GM21390 (cell line): ENCODE measurements around the gene SH3RF3.

Experiments used
- ATAC-seq: cut with Tn5 transposase; IDR thresholded peaks from one replicate; pipeline ENCODE4 v1.9.1; 2021; ENCODE audit not compliant: unreplicated experiment

SH3RF3 gene

GRCh38 chr2:109325570-109325969 is 196.6 kb downstream of the SH3RF3 start:
- ATAC-seq: no peak

GRCh38 chr2:109326306-109326705 is 197.3 kb downstream of the SH3RF3 start:
- no peak for ATAC-seq

- ATAC-seq: no peak
Observed at GRCh38 chr2:109330056-109330455, 201.1 kb downstream of the SH3RF3 start.

- ATAC-seq: no peak
Observed at GRCh38 chr2:109331081-109331480, 202.1 kb downstream of the SH3RF3 start.

DNA sequence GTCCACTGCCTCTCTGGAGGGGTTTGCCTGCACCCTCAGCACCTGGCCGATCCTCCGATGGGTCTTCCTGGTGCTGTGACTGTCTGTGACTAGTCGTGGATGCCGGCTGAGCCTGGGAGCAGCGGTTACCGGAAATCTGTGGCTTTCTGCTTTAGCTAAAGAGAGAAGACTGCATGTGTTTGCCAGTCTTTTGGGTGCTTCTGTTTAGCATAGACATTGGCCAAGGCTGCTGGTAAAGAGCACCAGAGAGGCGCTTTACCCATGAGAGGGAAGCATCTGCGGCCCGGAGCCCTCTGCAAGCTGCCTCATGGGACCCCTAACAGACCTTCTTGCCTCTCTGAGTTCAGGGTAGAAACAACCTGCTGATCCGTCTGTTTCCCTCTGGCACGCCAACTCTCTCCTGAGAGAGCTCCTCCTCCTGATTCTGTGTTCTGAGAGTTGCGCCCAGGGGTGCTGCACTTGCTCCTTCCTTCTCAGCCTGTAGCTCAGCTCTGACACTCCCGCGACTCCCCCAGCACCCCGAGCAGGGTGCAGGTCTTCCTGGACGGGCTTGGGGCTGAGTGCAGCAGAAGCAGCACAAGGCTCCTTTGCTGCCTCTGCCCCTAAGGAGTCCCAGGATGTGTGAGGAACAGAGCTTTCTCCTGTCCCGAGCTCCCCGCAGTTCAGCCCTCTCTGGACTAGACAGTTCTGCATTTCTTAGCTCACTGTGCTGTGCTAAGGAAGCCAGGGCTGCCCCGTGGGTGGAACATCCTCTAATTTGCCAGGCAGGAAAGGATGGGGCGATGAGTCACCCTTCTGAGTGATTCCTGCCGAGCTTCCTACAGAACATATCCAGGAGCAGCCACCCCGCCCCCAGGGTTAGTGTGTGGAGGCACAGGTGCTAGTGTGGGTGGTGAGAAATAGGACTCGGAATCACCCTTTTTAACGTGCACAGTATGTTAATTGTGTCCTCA is 203.2 kb downstream of the SH3RF3 start:
- peak; percentile 47 for ATAC-seq

DNA sequence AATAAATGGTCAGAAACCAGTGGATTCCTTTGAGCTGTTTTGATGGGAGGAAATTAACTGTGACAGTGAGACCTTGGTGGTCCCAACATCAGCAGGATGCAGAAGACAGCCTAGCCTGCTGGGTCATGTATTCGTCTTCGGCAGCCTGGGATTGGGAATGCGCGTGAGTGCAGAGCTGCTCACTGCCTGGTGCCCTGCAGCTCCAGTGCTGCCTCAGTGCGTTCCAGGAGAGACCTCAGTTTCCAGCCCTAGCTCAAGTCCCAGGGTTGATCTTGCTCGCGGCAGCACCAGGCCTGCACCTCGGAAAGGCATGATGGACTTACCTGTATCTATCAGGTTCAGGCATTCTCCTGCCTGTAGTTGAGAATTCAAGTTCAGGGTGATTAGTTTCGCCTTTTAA is 203.9 kb downstream of the SH3RF3 start:
- no peak for ATAC-seq

GRCh38 chr2:109333414-109334210 is 204.6 kb downstream of the SH3RF3 start:
- no peak for ATAC-seq

DNA sequence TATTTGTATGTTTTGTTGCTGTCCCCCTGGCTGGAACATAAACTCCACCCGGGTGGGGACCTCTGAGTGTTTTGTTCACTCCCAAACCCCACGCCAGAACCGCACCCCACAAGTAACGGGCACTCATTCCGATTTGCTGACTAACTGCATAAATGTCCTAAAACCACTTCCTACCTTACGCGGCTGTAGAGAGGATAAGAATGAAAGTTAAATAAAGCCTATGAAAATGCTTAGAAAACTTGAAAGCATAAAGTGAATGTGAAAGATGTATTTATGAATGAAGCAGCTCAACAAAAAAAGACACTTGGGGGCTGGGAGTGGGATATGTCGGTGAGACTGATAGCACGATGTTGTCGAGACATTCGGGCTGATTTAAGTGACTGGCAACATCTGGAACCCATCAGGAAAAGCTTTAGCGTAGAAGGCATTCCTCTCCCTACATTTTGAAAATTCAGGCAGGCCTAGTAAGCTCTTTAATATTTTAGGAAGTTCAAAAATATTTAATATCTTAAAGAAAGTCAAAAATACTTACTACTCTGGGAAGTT is 206.7 kb downstream of the SH3RF3 start:
- no peak for ATAC-seq

- no peak for ATAC-seq
Observed at GRCh38 chr2:109336296-109336695, 207.3 kb downstream of the SH3RF3 start.

DNA sequence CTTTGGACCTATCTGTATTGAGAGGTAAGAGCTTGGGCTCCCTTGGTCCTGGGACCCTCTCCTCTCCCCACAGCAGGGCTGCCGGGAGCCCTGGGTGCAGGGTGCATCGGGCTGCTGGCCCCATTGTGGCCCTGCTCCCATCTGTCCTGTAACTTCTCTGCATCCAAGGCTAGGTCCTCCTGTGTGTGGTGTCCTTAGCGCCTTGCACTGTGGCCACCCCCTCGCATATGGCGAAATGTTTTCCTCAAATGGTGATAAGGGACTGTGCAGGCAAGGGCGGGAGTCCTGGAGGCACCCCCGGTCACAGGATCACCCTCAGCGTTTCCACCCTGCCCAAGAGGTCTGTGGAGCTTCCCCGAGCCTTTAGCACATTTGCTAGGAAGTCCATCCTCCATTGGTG is 208.2 kb downstream of the SH3RF3 start:
- no peak for ATAC-seq

DNA sequence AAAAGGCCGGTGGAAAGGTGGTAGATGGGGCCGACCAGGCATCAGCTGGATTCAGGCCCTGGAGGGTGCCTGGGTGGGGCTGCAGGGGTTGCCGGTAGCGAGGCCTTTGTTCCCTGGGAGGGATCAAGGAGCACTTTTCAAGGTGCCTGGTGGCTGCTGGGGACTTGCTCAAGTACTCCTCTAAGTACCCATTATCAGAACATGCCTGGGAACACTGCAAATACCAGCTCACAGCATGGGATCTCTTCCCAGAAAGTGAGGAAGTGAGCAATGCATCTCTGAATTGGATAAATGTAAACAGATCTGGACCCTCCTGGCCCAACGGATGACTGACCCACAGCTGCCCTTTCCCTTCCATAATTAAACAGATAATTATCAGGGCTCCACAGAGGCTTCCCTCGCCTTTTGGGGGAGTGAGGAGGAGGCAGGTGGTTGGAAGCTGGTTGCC is 210.5 kb downstream of the SH3RF3 start:
- no peak for ATAC-seq

DNA sequence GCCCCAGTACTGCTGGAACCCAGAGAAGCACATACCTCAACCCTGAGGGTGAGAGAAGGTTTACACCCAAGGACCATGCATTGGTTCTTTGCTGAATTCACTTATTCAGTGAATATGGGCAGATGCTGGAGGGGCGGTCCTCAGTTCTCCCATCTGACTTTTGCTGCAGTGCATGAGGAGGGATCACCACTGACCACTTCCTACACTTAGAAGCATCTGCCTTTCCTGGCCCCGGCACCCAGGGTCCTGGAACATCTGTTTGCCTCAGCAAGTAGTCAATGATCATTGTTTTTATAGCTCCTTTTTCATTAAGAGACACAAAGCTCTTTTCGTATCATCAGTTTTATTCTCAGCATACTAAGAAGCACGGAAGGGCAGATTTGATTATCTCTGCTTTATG is 211.4 kb downstream of the SH3RF3 start:
- ATAC-seq: no peak

- ATAC-seq: no peak
Observed at GRCh38 chr2:109341355-109342255, 212.6 kb downstream of the SH3RF3 start.

GRCh38 chr2:109342256-109342850 is 213.3 kb downstream of the SH3RF3 start:
- no peak for ATAC-seq

- ATAC-seq: no peak
Observed at GRCh38 chr2:109342930-109343329, 213.9 kb downstream of the SH3RF3 start.

- no peak for ATAC-seq
Observed at GRCh38 chr2:109343460-109343859, 214.5 kb downstream of the SH3RF3 start.

DNA sequence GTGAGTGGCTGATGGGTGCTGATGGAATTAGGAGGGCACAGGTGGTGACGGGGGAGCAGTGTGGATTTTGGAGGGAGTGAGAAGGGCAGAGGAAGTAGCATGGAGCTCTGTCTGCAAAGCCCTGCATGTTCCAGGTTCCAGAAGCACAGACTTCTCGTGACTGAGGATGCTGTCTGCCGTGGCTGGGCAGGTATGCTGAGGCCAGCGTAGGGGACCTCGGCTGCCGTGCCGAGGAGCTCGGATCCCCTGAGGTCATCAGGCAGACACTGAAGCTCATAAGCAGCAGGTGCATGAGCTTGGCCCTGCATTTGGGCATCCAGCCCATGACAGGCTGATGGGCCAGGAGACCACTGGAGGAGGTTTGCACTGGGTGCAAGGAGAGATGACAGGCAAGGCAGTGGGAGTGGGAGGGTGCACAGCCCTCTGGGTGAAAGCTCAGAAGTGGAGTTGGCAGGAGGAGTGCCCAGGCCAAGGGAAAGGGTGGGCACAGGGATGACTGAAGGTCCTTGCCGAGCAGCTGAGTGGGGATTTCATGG is 215.3 kb downstream of the SH3RF3 start:
- ATAC-seq: no peak

DNA sequence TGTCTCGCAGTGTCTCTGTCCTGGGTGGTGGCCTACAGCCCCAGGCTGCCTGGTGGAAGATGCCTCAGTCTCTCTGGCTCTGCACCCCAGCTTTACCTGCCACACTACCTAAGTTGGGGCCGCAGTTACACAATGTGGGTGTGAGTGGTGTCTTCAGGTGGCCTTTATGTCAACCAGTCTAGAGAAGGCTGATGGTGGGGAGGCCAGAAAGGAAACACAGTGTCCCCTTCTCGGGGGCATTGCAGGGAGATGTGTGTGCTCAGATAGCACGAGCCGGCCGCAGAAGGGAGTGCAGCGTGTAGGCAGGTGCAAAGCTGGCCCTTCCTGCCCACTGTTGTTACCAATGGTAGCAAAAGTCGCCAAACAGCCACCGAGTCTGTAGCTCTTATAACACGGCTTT is 216.1 kb downstream of the SH3RF3 start:
- ATAC-seq: no peak

DNA sequence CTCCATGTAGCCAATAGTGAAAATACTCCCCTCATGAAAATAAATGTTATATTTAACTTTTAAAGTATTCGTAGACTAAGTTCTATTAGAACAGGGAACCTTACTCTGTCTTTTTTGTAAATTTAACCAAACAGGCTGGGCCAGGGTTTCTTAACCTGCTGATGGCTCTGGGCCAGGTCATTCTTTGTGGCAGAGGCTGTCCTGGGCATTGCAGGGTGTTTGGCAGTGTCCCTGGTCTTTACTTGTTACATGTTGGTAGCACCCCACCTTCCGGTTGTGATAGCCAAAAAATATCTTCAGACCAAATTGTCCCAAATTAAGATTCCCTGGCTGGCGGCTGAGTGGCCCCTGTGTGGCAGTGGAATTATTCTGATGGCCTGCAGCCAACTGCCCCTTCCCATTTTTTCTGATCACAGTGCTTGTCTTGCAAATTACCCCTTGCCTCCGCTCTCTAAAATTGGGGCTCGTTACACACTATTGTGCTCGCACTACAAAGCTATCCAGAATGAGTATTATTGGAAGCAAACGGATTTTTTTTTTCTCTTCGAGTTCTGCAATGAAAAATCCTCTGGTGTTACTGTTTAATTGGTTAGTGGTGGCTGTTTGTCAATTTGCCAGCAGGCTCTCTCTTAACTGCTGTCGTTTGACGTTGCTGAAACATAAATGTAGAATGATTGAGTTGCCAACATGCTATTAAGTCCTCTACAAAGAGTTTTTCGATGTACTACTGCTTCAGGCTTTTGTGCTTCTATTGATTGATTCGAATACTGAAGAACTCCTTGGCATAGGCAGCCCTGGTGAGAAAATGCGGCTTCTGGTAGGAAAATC is 216.9 kb downstream of the SH3RF3 start:
- no peak for ATAC-seq
